ENCODE results near the gene THSD7A.

THSD7A gene

DNA sequence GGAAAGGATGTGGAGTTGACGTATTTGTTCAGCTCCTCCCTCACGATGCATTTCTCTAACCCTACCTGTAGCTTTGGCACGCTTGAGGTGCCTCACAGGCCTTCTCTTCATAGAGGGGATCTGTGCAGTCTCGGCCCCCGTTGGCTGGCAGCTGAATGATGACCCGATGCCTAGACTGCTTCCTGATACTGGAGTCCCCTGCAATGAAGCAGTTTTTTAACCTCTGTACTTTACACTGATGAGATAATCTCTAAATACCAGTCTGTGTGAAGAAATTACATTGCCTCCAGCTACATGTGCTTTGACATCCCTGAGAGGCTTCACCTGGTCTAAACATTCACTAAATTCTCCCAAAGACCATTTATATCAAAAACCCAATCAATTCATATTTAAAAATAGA lies 370.1 kb downstream of the THSD7A start:
- H3K23ac ChIP-seq (ENCODE audit: low read length), result no peak overlapping the region
- no peak overlapping the region for H3K14ac ChIP-seq (ENCODE audit: low read length)
- H3K4ac ChIP-seq (ENCODE audit: low read depth, low read length), result no peak overlapping the region
- H3K27me3 ChIP-seq (ENCODE audit: insufficient read depth, low read length), result no peaks in the 10 kb centered on the region
- no peak overlapping the region for H2BK120ac ChIP-seq (ENCODE audit: insufficient read depth, low read length, poor library complexity)
- no peak overlapping the region for H2AFZ ChIP-seq (ENCODE audit: insufficient read depth, low read length, poor library complexity)
- H3K27ac ChIP-seq (ENCODE audit: low read depth, low read length), result no peak overlapping the region
- peak in 1 of 2 donors; percentile 76 for DNase-seq
- H3K4me3 ChIP-seq (ENCODE audit: low read depth, low read length), result no peak overlapping the region
- no peak overlapping the region for H2BK12ac ChIP-seq (ENCODE audit: low read length)
- no peaks in the 10 kb centered on the region for H3K36me3 ChIP-seq (ENCODE audit: control insufficient read depth in 1 of 2, insufficient read depth in 2 of 2, low read length in 2 of 2)
- H3K79me1 ChIP-seq (ENCODE audit: low read length), result no peaks in the 10 kb centered on the region
- H3K9ac ChIP-seq (ENCODE audit: low read length), result no peak overlapping the region
- no peak overlapping the region for H3K18ac ChIP-seq (ENCODE audit: low read length)
- H3K4me1 ChIP-seq (ENCODE audit: control insufficient read depth in 1 of 2, insufficient read depth in 2 of 2, low read length in 2 of 2), result no peaks in the 10 kb centered on the region
- no peak overlapping the region for H2BK5ac ChIP-seq (ENCODE audit: low read depth, low read length, poor library complexity)
- H3K4me2 ChIP-seq (ENCODE audit: low read length), result no peak overlapping the region
- no peak overlapping the region for H4K12ac ChIP-seq (ENCODE audit: low read depth, low read length)
- no peak overlapping the region for H4K8ac ChIP-seq (ENCODE audit: low read depth, low read length)
- H2AK5ac ChIP-seq (ENCODE audit: low read length), result no peak overlapping the region
- no peak overlapping the region for H4K91ac ChIP-seq (ENCODE audit: low read depth, low read length)
- no peaks in the 10 kb centered on the region for H3K9me3 ChIP-seq (ENCODE audit: insufficient read depth, low read depth, low read length)
- no peaks in the 10 kb centered on the region for H3K79me2 ChIP-seq (ENCODE audit: control insufficient read depth, insufficient read depth, low read length, poor library complexity)
- WGBS (ENCODE audit: extremely low coverage, insufficient coverage, insufficient read length), result no CpG with 5 or more reads among the region's 6 CpGs

DNA sequence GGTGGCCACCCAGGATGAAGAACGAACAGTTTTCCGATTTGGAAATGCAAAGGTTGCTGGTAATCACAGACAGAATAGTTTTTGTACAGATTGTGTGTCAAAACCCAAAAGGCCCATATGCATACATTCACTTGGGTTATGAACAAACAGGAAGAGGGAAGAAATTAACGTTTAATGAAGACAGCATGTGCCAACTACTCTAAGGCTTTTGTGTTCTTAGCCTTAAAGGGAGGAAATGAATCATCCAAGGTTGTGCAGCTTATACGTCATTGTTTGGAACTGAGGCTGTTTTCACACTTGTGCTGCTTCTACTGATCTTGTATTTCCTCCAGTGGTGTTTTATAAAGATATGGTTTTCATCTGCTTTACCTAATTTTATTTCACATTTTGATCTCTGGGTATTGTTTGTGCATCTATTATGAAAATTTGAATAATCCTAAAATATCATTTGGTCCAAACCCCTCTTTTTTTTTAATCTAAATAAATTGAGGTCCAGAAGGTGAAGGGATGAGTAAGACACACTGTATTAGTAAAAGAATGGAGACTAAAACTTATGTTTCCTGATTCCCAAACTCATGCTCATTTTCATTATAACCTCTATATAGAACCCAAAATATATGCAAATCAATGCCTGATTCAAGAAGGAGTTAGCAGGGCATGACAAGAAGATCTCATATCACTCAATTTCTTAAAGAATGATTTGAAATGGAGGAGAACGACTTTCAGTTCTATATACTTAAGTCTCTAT lies 373.1 kb downstream of the THSD7A start:
- Histone ChIP-seq H2AK5ac (ENCODE audit: low read length) (no peak overlapping the region), H3K9ac (ENCODE audit: low read length) (no peak overlapping the region), H3K79me1 (ENCODE audit: low read length) (no peaks in the 10 kb centered on the region), H3K9me3 (ENCODE audit: insufficient read depth, low read depth, low read length) (no peaks in the 10 kb centered on the region), H4K91ac (ENCODE audit: low read depth, low read length) (no peak overlapping the region), H2AFZ (ENCODE audit: insufficient read depth, low read length, poor library complexity) (no peak overlapping the region), H2BK12ac (ENCODE audit: low read length) (no peak overlapping the region), H4K12ac (ENCODE audit: low read depth, low read length) (no peak overlapping the region), H3K79me2 (ENCODE audit: control insufficient read depth, insufficient read depth, low read length, poor library complexity) (no peaks in the 10 kb centered on the region), H3K4me3 (ENCODE audit: low read depth, low read length) (no peak overlapping the region), H3K4me2 (ENCODE audit: low read length) (no peak overlapping the region), H4K8ac (ENCODE audit: low read depth, low read length) (no peak overlapping the region), H3K23ac (ENCODE audit: low read length) (no peak overlapping the region), H3K27ac (ENCODE audit: low read depth, low read length) (no peak overlapping the region), H3K27me3 (ENCODE audit: insufficient read depth, low read length) (no peaks in the 10 kb centered on the region), H3K36me3 (ENCODE audit: control insufficient read depth in 1 of 2, insufficient read depth in 2 of 2, low read length in 2 of 2) (no peaks in the 10 kb centered on the region), H3K4ac (ENCODE audit: low read depth, low read length) (no peak overlapping the region), H3K4me1 (ENCODE audit: control insufficient read depth in 1 of 2, insufficient read depth in 2 of 2, low read length in 2 of 2) (no peaks in the 10 kb centered on the region), H2BK5ac (ENCODE audit: low read depth, low read length, poor library complexity) (no peak overlapping the region), H3K14ac (ENCODE audit: low read length) (no peak overlapping the region), H3K18ac (ENCODE audit: low read length) (no peak overlapping the region), H2BK120ac (ENCODE audit: insufficient read depth, low read length, poor library complexity) (no peak overlapping the region)
- DNase-seq, result no peak
- no CpG with 5 or more reads among the region's 5 CpGs for WGBS (ENCODE audit: extremely low coverage, insufficient coverage, insufficient read length)

DNA sequence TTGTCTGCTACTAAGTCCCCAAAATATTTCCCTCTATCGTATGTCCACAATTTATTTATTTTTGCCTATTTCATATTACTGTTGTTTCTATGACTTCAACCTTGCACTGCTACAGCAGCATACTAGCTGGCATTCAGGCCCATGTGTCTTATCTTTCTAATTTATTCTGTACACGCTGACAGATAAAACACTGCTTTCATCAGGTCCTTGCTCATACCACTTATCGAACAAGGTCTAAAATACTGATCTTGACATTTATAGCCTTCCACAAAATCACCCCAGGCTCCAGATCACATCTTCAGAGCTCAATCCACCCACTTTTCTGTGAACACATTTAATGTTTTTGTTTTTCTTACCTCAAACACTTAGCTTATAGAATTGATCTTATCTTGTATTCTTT lies 374.6 kb downstream of the THSD7A start:
- H3K18ac ChIP-seq (ENCODE audit: low read length), result no peak overlapping the region
- H2BK12ac ChIP-seq (ENCODE audit: low read length), result no peak overlapping the region
- no peak overlapping the region for H3K9ac ChIP-seq (ENCODE audit: low read length)
- DNase-seq, result no peak
- no peak overlapping the region for H3K23ac ChIP-seq (ENCODE audit: low read length)
- WGBS (ENCODE audit: extremely low coverage, insufficient coverage, insufficient read length), result no CpG with 5 or more reads among the region's 3 CpGs
- H3K79me2 ChIP-seq (ENCODE audit: control insufficient read depth, insufficient read depth, low read length, poor library complexity), result no peaks in the 10 kb centered on the region
- H3K36me3 ChIP-seq (ENCODE audit: control insufficient read depth in 1 of 2, insufficient read depth in 2 of 2, low read length in 2 of 2), result no peaks in the 10 kb centered on the region
- H4K8ac ChIP-seq (ENCODE audit: low read depth, low read length), result no peak overlapping the region
- H2BK5ac ChIP-seq (ENCODE audit: low read depth, low read length, poor library complexity), result no peak overlapping the region
- no peaks in the 10 kb centered on the region for H3K4me1 ChIP-seq (ENCODE audit: control insufficient read depth in 1 of 2, insufficient read depth in 2 of 2, low read length in 2 of 2)
- no peaks in the 10 kb centered on the region for H3K79me1 ChIP-seq (ENCODE audit: low read length)
- no peak overlapping the region for H4K12ac ChIP-seq (ENCODE audit: low read depth, low read length)
- H2AFZ ChIP-seq (ENCODE audit: insufficient read depth, low read length, poor library complexity), result no peak overlapping the region
- no peak overlapping the region for H3K27ac ChIP-seq (ENCODE audit: low read depth, low read length)
- H2AK5ac ChIP-seq (ENCODE audit: low read length), result no peak overlapping the region
- no peak overlapping the region for H4K91ac ChIP-seq (ENCODE audit: low read depth, low read length)
- H3K27me3 ChIP-seq (ENCODE audit: insufficient read depth, low read length), result no peaks in the 10 kb centered on the region
- no peak overlapping the region for H3K4me2 ChIP-seq (ENCODE audit: low read length)
- H3K4me3 ChIP-seq (ENCODE audit: low read depth, low read length), result no peak overlapping the region
- no peak overlapping the region for H2BK120ac ChIP-seq (ENCODE audit: insufficient read depth, low read length, poor library complexity)
- no peak overlapping the region for H3K14ac ChIP-seq (ENCODE audit: low read length)
- no peaks in the 10 kb centered on the region for H3K9me3 ChIP-seq (ENCODE audit: insufficient read depth, low read depth, low read length)
- H3K4ac ChIP-seq (ENCODE audit: low read depth, low read length), result no peak overlapping the region

DNA sequence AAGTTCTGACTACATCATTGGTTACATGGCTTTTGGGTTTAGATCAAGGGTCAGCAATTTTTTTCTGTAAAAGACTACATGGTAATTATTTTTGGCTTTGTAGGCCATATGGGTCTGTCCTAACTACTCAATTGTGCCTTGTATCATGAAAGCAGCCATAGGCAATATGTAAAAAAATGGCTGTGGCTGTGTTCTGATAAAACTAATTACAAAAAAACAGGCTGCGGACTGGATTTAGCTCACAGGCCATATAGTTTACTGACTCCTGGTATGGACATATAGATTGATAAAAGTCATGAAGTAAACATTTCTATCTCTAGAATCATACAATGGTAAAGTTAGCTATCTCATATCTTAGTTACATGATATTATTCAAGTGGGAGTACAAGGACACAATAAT lies 375.4 kb downstream of the THSD7A start:
- H3K4me3 ChIP-seq (ENCODE audit: low read depth, low read length), result no peak overlapping the region

More for the DNA sequence above, 375.4 kb downstream of the THSD7A start:
- H4K8ac ChIP-seq (ENCODE audit: low read depth, low read length), result no peak overlapping the region
- H3K23ac ChIP-seq (ENCODE audit: low read length), result no peak overlapping the region
- no peak overlapping the region for H2BK120ac ChIP-seq (ENCODE audit: insufficient read depth, low read length, poor library complexity)
- H3K4me1 ChIP-seq (ENCODE audit: control insufficient read depth in 1 of 2, insufficient read depth in 2 of 2, low read length in 2 of 2), result no peaks in the 10 kb centered on the region
- no peak overlapping the region for H3K4me2 ChIP-seq (ENCODE audit: low read length)
- no peak overlapping the region for H3K4ac ChIP-seq (ENCODE audit: low read depth, low read length)
- no peak overlapping the region for H2AFZ ChIP-seq (ENCODE audit: insufficient read depth, low read length, poor library complexity)
- no peaks in the 10 kb centered on the region for H3K36me3 ChIP-seq (ENCODE audit: control insufficient read depth in 1 of 2, insufficient read depth in 2 of 2, low read length in 2 of 2)
- no peaks in the 10 kb centered on the region for H3K79me2 ChIP-seq (ENCODE audit: control insufficient read depth, insufficient read depth, low read length, poor library complexity)
- H3K27me3 ChIP-seq (ENCODE audit: insufficient read depth, low read length), result no peaks in the 10 kb centered on the region
- no peak overlapping the region for H2BK5ac ChIP-seq (ENCODE audit: low read depth, low read length, poor library complexity)
- H3K27ac ChIP-seq (ENCODE audit: low read depth, low read length), result no peak overlapping the region
- no peak overlapping the region for H2BK12ac ChIP-seq (ENCODE audit: low read length)
- no peak overlapping the region for H2AK5ac ChIP-seq (ENCODE audit: low read length)
- WGBS (ENCODE audit: extremely low coverage, insufficient coverage, insufficient read length), result no CpG with 5 or more reads among the region's 1 CpG
- no peak overlapping the region for H3K9ac ChIP-seq (ENCODE audit: low read length)
- H4K12ac ChIP-seq (ENCODE audit: low read depth, low read length), result no peak overlapping the region
- no peak overlapping the region for H3K14ac ChIP-seq (ENCODE audit: low read length)
- H3K9me3 ChIP-seq (ENCODE audit: insufficient read depth, low read depth, low read length), result no peaks in the 10 kb centered on the region
- no peak overlapping the region for H3K18ac ChIP-seq (ENCODE audit: low read length)
- H3K79me1 ChIP-seq (ENCODE audit: low read length), result no peaks in the 10 kb centered on the region
- no peak for DNase-seq
- H4K91ac ChIP-seq (ENCODE audit: low read depth, low read length), result no peak overlapping the region

All from trophoblast cell (in vitro differentiated cells and primary cell).